ENCODE results near the gene AGTR1. TPM values are rescaled to one million over a fixed set of nuclear protein-coding genes. Genes with fewer than 3 reads are reported as not detected.

The AGTR1 gene
- total RNA-seq, 2 experiments from 2014 or later: not detected

DNA sequence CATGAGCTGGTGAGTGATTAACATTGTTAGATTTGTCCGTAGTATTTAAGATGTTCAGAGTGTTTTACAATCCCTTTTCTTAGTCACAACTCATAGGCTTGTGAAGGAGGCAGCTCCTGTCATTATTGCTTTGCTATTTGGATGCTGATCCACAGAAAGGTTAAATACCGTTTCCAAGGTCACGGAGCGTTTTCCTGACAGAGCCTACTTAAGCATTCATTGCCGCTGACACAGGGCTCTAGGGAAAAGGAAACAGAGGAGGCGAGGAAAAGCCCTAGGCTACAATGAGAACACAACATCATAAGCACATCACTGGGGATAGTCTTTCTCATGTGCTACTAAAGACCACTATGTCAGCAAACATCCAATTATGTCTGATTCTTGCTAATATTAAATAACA lies 91.4 kb downstream of the AGTR1 start:
- intact Hi-C loops (cut with micrococcal nuclease): no loop called here
- no peaks in the 10 kb centered on the region for H3K4me1 Mint-ChIP-seq (ENCODE audit: low read depth)

GRCh38 chr3:148789906-148790305 lies 92.2 kb downstream of the AGTR1 start:
- H3K27me3 Mint-ChIP-seq: peaks cover 1% of the 10 kb centered on the region
- no peak overlapping the region for H3K27ac Mint-ChIP-seq
- ChIA-PET POLR2A (no interaction called here), CTCF (no interaction called here)
- H3K9me3 Mint-ChIP-seq: no peaks in the 10 kb centered on the region
- no peak for TF ChIP-seq CTCF (IDR thresholded peaks at IDR 0.05)
- no peak overlapping the region for H3K4me3 Mint-ChIP-seq
- no peak for ATAC-seq
- H3K36me3 Mint-ChIP-seq (ENCODE audit: low read depth): no peaks in the 10 kb centered on the region
- no peaks in the 10 kb centered on the region for H3K4me1 Mint-ChIP-seq (ENCODE audit: low read depth)
- intact Hi-C loops (cut with micrococcal nuclease): no loop called here
- no peak for DNase-seq

More for the DNA sequence above, 91.4 kb downstream of the AGTR1 start:
- Mint-ChIP-seq H3K36me3 (ENCODE audit: low read depth) (no peaks in the 10 kb centered on the region), H3K27me3 (peaks cover 1% of the 10 kb centered on the region), H3K27ac (no peak overlapping the region), H3K9me3 (no peaks in the 10 kb centered on the region), H3K4me3 (no peak overlapping the region)
- ChIA-PET POLR2A (no interaction called here), CTCF (no interaction called here)
- no peak for DNase-seq
- ATAC-seq: no peak
- no peak for TF ChIP-seq CTCF (IDR thresholded peaks at IDR 0.05)

DNA sequence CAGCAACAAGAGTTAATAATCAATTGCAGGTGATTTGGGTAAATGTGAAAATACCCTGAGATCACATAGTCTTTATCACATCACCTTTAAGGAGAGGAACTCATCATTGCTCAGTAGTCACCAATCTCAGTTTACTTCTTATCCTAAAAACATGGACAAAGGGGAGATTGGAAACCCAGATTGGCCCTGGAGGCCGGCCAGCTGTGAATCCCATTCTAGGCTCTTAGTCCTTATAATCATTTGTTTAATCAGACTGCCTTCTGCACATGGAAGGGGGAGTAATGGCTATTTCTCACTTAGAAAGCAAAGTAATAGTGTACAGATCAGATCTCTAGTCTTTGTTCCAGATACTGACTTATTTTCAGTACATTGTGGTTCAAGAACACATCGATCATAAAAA lies 92.7 kb downstream of the AGTR1 start:
- intact Hi-C loops (cut with micrococcal nuclease): no loop called here
- no peak overlapping the region for H3K27ac Mint-ChIP-seq
- no peak for ATAC-seq
- POLR2A ChIA-PET: no interaction called here
- H3K27me3 Mint-ChIP-seq: no peaks in the 10 kb centered on the region
- CTCF ChIA-PET: no interaction called here
- no peaks in the 10 kb centered on the region for H3K4me1 Mint-ChIP-seq (ENCODE audit: low read depth)
- H3K9me3 Mint-ChIP-seq: no peaks in the 10 kb centered on the region
- TF ChIP-seq CTCF (IDR thresholded peaks at IDR 0.05): no peak
- H3K36me3 Mint-ChIP-seq (ENCODE audit: low read depth): no peaks in the 10 kb centered on the region
- no peak for DNase-seq
- H3K4me3 Mint-ChIP-seq: no peak overlapping the region

GRCh38 chr3:148790851-148791735 lies 93.4 kb downstream of the AGTR1 start:
- H3K4me3 Mint-ChIP-seq: no peak overlapping the region
- no peak overlapping the region for H3K27ac Mint-ChIP-seq
- H3K4me1 Mint-ChIP-seq (ENCODE audit: low read depth): no peaks in the 10 kb centered on the region
- no peak for TF ChIP-seq CTCF (IDR thresholded peaks at IDR 0.05)
- H3K9me3 Mint-ChIP-seq: no peaks in the 10 kb centered on the region
- POLR2A ChIA-PET: no interaction called here
- intact Hi-C loops (cut with micrococcal nuclease): no loop called here
- ATAC-seq (no peak), DNase-seq (no peak)
- no peaks in the 10 kb centered on the region for H3K27me3 Mint-ChIP-seq
- CTCF ChIA-PET: interaction anchor here (0.7 kb wide), 1 partner anchor 72 kb away, joined by 3 read pairs; no protein-coding TSS in a partner anchor
- no peaks in the 10 kb centered on the region for H3K36me3 Mint-ChIP-seq (ENCODE audit: low read depth)

- ChIA-PET POLR2A (no interaction called here), CTCF (interaction anchor here (0.7 kb wide), 1 partner anchor 73 kb away, joined by 3 read pairs; no protein-coding TSS in a partner anchor)
- H3K9me3 Mint-ChIP-seq: no peaks in the 10 kb centered on the region
- H3K4me3 Mint-ChIP-seq: no peak overlapping the region
- H3K4me1 Mint-ChIP-seq (ENCODE audit: low read depth): no peaks in the 10 kb centered on the region
- H3K36me3 Mint-ChIP-seq (ENCODE audit: low read depth): no peaks in the 10 kb centered on the region
- no peaks in the 10 kb centered on the region for H3K27me3 Mint-ChIP-seq
- intact Hi-C loops (cut with micrococcal nuclease): no loop called here
- no peak overlapping the region for H3K27ac Mint-ChIP-seq
- no peak for ATAC-seq
- DNase-seq: no peak
- no peak for TF ChIP-seq CTCF (IDR thresholded peaks at IDR 0.05)
These were observed 94.2 kb downstream of the AGTR1 start for GRCh38 chr3:148791920-148792319.
